OCI-LY3 (cell line): ENCODE measurements around the gene GIT1.

Experiments
- H2AFZ ChIP-seq: fragments of 200-600, 300-600 bp; shearing (Covaris generic); 2 replicates; pipeline ENCODE4 v1.6.0; 2014; ENCODE audit warnings: antibody characterized with exemption, low read depth, low read length
- H3K27ac ChIP-seq: fragments of 200-600, 300-600 bp; sonication (generic); 2 replicates; pipeline ENCODE4 v1.5.1; 2014; ENCODE audit warnings: mild to moderate bottlenecking, low read length, moderate library complexity, mixed read lengths
- H3K27me3 ChIP-seq: fragments of 200-600, 300-600 bp; sonication (generic); 2 replicates; pipeline ENCODE4 v1.6.1; 2014; ENCODE audit warnings: low read depth, low read length, mixed read lengths
- H3K36me3 ChIP-seq: fragments of 200-600, 300-600 bp; sonication (generic); replicated peaks from 2 replicates; pipeline ENCODE3; 2014; ENCODE audit warnings: low read depth, low read length, mixed read lengths
- H3K4me1 ChIP-seq: fragments of 300-600, 200-600 bp; sonication (generic); 2 replicates; pipeline ENCODE4 v1.6.1; 2014; ENCODE audit warnings: low read length, mixed read lengths
- H3K4me2 ChIP-seq: fragments of 200-600, 300-600 bp; sonication (generic); 2 replicates; pipeline ENCODE4 v1.6.1; 2014; ENCODE audit warnings: low read length, mixed read lengths
- H3K4me3 ChIP-seq: fragments of 300-600, 200-600 bp; sonication (generic); 2 replicates; pipeline ENCODE4 v1.5.1; 2014; ENCODE audit warnings: antibody characterized with exemption, mild to moderate bottlenecking, low read length, moderate library complexity
- H3K79me2 ChIP-seq: fragments of 300-600, 200-600 bp; shearing (Covaris generic); 2 replicates; pipeline ENCODE4 v1.6.1; 2014; ENCODE audit warnings: mild to moderate bottlenecking, low read length, mixed read lengths
- H3K9ac ChIP-seq: fragments of 300-600, 200-600 bp; shearing (Covaris generic); 2 replicates; pipeline ENCODE4 v1.6.0; 2014; ENCODE audit warnings: mild to moderate bottlenecking, low read length, moderate library complexity
- H3K9me3 ChIP-seq: fragments of 200-600, 300-600 bp; shearing (Covaris generic); 2 replicates; pipeline ENCODE4 v1.6.1; 2014; ENCODE audit warnings: low read length, mixed read lengths; ENCODE audit not compliant: insufficient read depth
- H4K20me1 ChIP-seq: fragments of 200-600, 300-600 bp; sonication (generic); 2 replicates; pipeline ENCODE4 v1.6.1; 2016; ENCODE audit warnings: low read length, mixed read lengths; ENCODE audit not compliant: insufficient read depth
- EZH2phosphoT487 ChIP-seq: fragments of 200-600 bp; shearing (Covaris generic); IDR thresholded peaks from 2 replicates; pipeline ENCODE4 v1.6.1; 2018; ENCODE audit warnings: antibody characterized with exemption, mixed run types, low read depth
- TF ChIP-seq, protein P1 (sequence below): fragments of 200-600, 300-600 bp; sonication (generic); IDR thresholded peaks from 2 replicates; pipeline ENCODE4 v1.5.1; 2014; ENCODE audit warnings: antibody characterized with exemption, low read length, low read depth

GIT1 gene

DNA sequence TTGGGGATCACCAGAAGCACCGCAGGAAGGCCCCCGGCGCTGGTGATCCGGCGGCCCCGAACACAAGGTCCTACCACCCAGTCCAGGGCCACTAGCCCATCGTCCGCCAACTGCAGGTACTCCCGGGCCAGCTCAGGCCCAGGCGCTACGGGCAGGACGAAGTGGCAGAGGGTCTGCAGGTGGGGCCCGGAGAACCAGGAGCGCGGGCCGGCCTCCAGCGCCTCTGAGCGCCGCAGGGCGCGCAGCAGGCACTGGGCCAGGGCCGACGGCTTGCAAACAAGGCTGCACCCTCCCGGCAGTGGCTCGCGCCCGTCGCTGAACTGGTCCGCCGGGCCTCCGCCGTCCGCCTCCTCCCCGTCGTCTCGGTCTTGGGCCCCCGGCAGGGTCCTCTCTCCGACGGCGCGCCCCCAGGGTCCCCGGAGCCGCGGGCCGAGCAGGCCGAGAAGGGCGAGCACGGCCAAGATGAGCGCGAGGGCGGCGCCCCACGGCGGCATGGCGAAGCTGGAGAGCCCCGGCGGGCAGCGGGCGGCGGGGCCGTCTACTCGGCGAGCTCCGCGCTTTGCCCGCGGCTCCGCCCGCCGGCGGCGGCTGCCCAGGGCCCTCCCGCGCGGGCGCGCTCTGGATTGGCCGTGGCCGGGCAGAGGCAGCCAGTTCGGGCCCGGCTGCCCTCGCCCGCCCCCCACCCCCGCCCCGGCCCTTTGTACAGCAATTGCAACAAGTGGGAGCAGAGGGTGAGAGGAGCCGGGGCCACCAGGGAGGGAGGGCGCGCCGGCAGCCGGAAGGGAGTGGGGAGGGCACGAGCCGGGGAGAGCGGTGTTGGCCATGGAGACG lies 22.8 kb downstream of the GIT1 start, which contains the start of gene ABHD15:
TSS of gene ABHD15 (minus strand) at position 565 of the 831 bp plus-strand sequence. CDS start at position 494, 71 bp downstream.
- H3K4me3 ChIP-seq: peak within 1 kb of the TSS; percentile 80
- no peaks in the 10 kb centered on the region for H3K27me3 ChIP-seq
- TF ChIP-seq, protein P1, sequence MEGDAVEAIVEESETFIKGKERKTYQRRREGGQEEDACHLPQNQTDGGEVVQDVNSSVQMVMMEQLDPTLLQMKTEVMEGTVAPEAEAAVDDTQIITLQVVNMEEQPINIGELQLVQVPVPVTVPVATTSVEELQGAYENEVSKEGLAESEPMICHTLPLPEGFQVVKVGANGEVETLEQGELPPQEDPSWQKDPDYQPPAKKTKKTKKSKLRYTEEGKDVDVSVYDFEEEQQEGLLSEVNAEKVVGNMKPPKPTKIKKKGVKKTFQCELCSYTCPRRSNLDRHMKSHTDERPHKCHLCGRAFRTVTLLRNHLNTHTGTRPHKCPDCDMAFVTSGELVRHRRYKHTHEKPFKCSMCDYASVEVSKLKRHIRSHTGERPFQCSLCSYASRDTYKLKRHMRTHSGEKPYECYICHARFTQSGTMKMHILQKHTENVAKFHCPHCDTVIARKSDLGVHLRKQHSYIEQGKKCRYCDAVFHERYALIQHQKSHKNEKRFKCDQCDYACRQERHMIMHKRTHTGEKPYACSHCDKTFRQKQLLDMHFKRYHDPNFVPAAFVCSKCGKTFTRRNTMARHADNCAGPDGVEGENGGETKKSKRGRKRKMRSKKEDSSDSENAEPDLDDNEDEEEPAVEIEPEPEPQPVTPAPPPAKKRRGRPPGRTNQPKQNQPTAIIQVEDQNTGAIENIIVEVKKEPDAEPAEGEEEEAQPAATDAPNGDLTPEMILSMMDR: no peak
- TF ChIP-seq EZH2phosphoT487: no peak
- no peaks in the 10 kb centered on the region for H4K20me1 ChIP-seq
- H3K4me1 ChIP-seq: peaks cover 9% of the 10 kb centered on the region
- H3K27ac ChIP-seq: peak within 1 kb of the TSS; percentile 82
- peaks cover 26% of the 10 kb centered on the region for H3K79me2 ChIP-seq
- H3K36me3 ChIP-seq: peaks cover 9% of the 10 kb centered on the region
- H3K9ac ChIP-seq: peak within 1 kb of the TSS; percentile 75
- H3K9me3 ChIP-seq: no peaks in the 10 kb centered on the region
- H3K4me2 ChIP-seq: peak within 1 kb of the TSS; percentile 98
- H2AFZ ChIP-seq: peak within 1 kb of the TSS; percentile 59; the same call in 1 of the 2 replicates

- Histone ChIP-seq H3K9ac (peak overlapping the region; percentile 75), H3K4me3 (peak overlapping the region; percentile 80), H3K4me2 (peak overlapping the region; percentile 98), H3K4me1 (peaks cover 16% of the 10 kb centered on the region), H3K27ac (peak overlapping the region; percentile 82), H3K36me3 (peaks cover 13% of the 10 kb centered on the region), H3K9me3 (no peaks in the 10 kb centered on the region), H4K20me1 (no peaks in the 10 kb centered on the region), H3K27me3 (no peaks in the 10 kb centered on the region), H3K79me2 (peaks cover 26% of the 10 kb centered on the region), H2AFZ (peak overlapping the region; percentile 59; the same call in 1 of the 2 replicates)
- TF ChIP-seq, protein P1: peak; percentile 46
- no peak for TF ChIP-seq EZH2phosphoT487
These were observed 23.6 kb downstream of the GIT1 start for GRCh38 chr17:29565643-29566472.

DNA sequence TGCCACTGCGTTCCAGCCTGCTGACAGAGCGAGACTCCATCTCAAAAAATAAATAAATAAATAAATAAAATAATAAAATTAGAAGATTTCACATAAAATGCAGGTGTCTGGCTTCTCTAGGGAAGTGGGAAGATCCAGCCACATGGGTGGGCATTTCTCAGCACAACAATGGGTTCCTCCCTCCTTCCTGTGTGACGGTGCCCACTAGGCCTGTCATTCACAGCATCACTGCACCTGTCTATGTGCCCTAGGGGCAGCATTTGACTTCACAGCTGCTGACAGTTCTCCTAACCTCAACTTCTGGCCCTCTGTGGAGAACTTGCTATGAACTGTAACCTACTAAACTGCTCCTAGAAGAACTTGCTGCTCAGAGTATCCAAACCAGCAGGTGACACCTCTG lies 25.6 kb downstream of the GIT1 start:
- no peaks in the 10 kb centered on the region for H3K9me3 ChIP-seq
- H2AFZ ChIP-seq: no peak overlapping the region
- peaks cover 23% of the 10 kb centered on the region for H3K4me1 ChIP-seq
- no peak for TF ChIP-seq EZH2phosphoT487
- TF ChIP-seq, protein P1: no peak
- H3K9ac ChIP-seq: no peak overlapping the region
- no peak overlapping the region for H3K4me2 ChIP-seq
- H3K27ac ChIP-seq: no peak overlapping the region
- H3K79me2 ChIP-seq: peaks cover 26% of the 10 kb centered on the region
- H3K27me3 ChIP-seq: no peaks in the 10 kb centered on the region
- peaks cover 18% of the 10 kb centered on the region for H3K36me3 ChIP-seq
- H3K4me3 ChIP-seq: no peak overlapping the region
- peaks cover 4% of the 10 kb centered on the region; the same call in 1 of the 2 replicates for H4K20me1 ChIP-seq

DNA sequence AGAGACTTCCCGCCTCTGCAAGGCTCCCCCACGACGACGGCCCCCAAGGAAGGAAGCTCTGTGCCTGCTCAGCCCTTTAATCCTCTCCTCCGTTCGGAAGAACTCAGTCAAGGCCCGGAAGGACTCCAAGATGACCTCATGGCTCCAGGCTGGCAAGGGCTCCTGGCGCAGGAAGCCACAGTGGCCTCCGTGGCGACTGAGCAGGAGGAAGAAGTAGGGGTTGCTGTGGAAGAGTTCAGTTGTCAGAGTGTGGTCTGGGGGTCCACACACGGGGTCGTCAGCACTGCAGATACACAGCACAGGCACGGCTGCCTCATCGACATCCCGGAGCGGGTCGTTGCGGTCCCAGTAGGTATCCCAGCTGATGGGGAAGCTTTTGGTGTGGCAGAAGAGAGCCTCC lies 26.8 kb downstream of the GIT1 start:
- Histone ChIP-seq H3K27me3 (no peaks in the 10 kb centered on the region), H3K4me3 (no peak overlapping the region), H3K79me2 (peaks cover 26% of the 10 kb centered on the region), H2AFZ (no peak overlapping the region), H3K27ac (no peak overlapping the region), H3K4me2 (no peak overlapping the region), H3K9me3 (no peaks in the 10 kb centered on the region), H4K20me1 (peaks cover 4% of the 10 kb centered on the region; the same call in 1 of the 2 replicates), H3K9ac (no peak overlapping the region), H3K4me1 (peaks cover 28% of the 10 kb centered on the region), H3K36me3 (peaks cover 18% of the 10 kb centered on the region)
- TF ChIP-seq EZH2phosphoT487: no peak
- TF ChIP-seq, protein P1: no peak
